Measurements from ENCODE around the gene TCP11. TPM values are rescaled to one million over a fixed set of nuclear protein-coding genes. Genes with fewer than 3 reads are reported as not detected.
A peak's percentile ranks its signal among the peaks of the same experiment; 100 is the strongest.

Gene TCP11
- total RNA-seq, 1 experiment from 2014 or later, result not detected

- in situ Hi-C loops (cut with HindIII; ENCODE audit: low pct_unique_long_range_greater_than_20kb, low sequenced_read_pairs) (no loop called here), intact Hi-C loops (cut with micrococcal nuclease; ENCODE audit: unreplicated experiment) (no loop called here)
- Histone ChIP-seq H3K9me3 (ENCODE audit: control insufficient read depth, insufficient read depth, low read depth, low read length) (no peaks in the 10 kb centered on the region), H3K27me3 (ENCODE audit: control insufficient read depth, insufficient read depth, low read length) (no peaks in the 10 kb centered on the region), H3K4me1 (ENCODE audit: control insufficient read depth, insufficient read depth, low read length) (no peaks in the 10 kb centered on the region), H3K4me3 (ENCODE audit: low read depth in 2 of 2, low read length in 2 of 2) (no peak overlapping the region), H3K36me3 (ENCODE audit: control insufficient read depth, insufficient read depth, low read length) (no peaks in the 10 kb centered on the region), H3K27ac (ENCODE audit: low read length) (no peak overlapping the region)
- DNase-seq (ENCODE audit: low read depth, low spot score) (no peak), ATAC-seq (no peak)
- TF ChIP-seq SIN3A (IDR thresholded peaks at IDR 0.05; ENCODE audit: borderline replicate concordance, insufficient read depth, low read depth, low read length), result no peak
- TF ChIP-seq, protein P1, sequence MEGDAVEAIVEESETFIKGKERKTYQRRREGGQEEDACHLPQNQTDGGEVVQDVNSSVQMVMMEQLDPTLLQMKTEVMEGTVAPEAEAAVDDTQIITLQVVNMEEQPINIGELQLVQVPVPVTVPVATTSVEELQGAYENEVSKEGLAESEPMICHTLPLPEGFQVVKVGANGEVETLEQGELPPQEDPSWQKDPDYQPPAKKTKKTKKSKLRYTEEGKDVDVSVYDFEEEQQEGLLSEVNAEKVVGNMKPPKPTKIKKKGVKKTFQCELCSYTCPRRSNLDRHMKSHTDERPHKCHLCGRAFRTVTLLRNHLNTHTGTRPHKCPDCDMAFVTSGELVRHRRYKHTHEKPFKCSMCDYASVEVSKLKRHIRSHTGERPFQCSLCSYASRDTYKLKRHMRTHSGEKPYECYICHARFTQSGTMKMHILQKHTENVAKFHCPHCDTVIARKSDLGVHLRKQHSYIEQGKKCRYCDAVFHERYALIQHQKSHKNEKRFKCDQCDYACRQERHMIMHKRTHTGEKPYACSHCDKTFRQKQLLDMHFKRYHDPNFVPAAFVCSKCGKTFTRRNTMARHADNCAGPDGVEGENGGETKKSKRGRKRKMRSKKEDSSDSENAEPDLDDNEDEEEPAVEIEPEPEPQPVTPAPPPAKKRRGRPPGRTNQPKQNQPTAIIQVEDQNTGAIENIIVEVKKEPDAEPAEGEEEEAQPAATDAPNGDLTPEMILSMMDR (IDR thresholded peaks at IDR 0.05), result no peak
- no peak for TF ChIP-seq TCF7L2 (IDR thresholded peaks at IDR 0.05; ENCODE audit: low read depth, low read length)
- TF ChIP-seq REST (IDR thresholded peaks at IDR 0.05; ENCODE audit: insufficient read depth in 1 of 2, low read depth in 2 of 2, low read length in 1 of 2), result no peak
- TF ChIP-seq POLR2AphosphoS5 (IDR thresholded peaks at IDR 0.05; ENCODE audit: low read depth, low read length), result no peak
- no TSS peak for BruUV-seq (replicated peaks)
- CTCF ChIA-PET, result no interaction called here
- POLR2A ChIA-PET, result interaction anchor here (0.5 kb wide), 1 partner anchor 21 kb away, joined by 9 read pairs; no protein-coding TSS in a partner anchor
These were observed 62.8 kb downstream of the TCP11 start for GRCh38 chr6:35078226-35078850.

- no peak overlapping the region for H3K4me3 ChIP-seq (ENCODE audit: low read depth in 2 of 2, low read length in 2 of 2)
- H3K27me3 ChIP-seq (ENCODE audit: control insufficient read depth, insufficient read depth, low read length), result no peaks in the 10 kb centered on the region
- no peaks in the 10 kb centered on the region for H3K4me1 ChIP-seq (ENCODE audit: control insufficient read depth, insufficient read depth, low read length)
- no peak for DNase-seq (ENCODE audit: low read depth, low spot score)
- no peak overlapping the region for H3K27ac ChIP-seq (ENCODE audit: low read length)
- POLR2A ChIA-PET, result interaction anchor here (0.5 kb wide), 1 partner anchor 20 kb away, joined by 9 read pairs; no protein-coding TSS in a partner anchor
- no peak for TF ChIP-seq SIN3A (IDR thresholded peaks at IDR 0.05; ENCODE audit: borderline replicate concordance, insufficient read depth, low read depth, low read length)
- TF ChIP-seq TCF7L2 (IDR thresholded peaks at IDR 0.05; ENCODE audit: low read depth, low read length), result no peak
- no peaks in the 10 kb centered on the region for H3K36me3 ChIP-seq (ENCODE audit: control insufficient read depth, insufficient read depth, low read length)
- BruUV-seq (replicated peaks), result no TSS peak
- no peak for ATAC-seq
- in situ Hi-C loops (cut with HindIII; ENCODE audit: low pct_unique_long_range_greater_than_20kb, low sequenced_read_pairs), result no loop called here
- CTCF ChIA-PET, result no interaction called here
- no peaks in the 10 kb centered on the region for H3K9me3 ChIP-seq (ENCODE audit: control insufficient read depth, insufficient read depth, low read depth, low read length)
- intact Hi-C loops (cut with micrococcal nuclease; ENCODE audit: unreplicated experiment), result no loop called here
These were observed 63.4 kb downstream of the TCP11 start for GRCh38 chr6:35077713-35078105.

DNA sequence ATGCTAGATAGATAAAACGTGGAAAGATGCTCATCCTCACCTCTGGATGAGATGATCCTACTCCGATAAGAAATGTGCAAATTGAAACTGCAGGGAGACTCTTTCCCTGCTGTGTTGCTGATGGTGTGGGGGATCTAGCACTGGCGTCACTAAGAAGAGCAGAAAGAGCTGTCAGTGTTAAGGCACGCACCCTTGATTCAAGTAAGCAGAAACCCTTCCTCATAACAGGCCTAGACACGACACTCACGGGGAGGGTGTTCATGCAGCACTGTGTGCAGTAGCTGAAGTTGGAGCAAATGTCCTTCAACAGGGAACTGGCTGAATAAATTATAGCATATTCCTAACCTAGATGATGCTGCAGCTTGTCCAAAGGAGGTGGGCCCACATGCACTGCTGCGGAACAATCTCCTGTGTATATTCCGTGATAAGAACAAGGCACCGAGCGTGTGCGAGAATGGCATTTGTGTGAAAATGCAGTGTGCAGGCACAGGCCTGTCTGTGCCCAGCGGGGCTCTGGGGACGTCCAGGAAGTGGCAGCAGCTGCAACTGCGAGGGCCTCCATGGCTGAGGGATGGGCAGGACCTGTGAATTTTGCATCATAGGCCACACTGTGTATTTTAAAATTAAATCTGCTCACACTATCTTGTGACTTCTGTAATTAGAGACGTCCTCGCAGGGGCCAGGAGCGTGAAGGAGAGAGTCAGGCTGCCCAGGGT lies 64.0 kb downstream of the TCP11 start:
- no peak overlapping the region for H3K4me3 ChIP-seq (ENCODE audit: low read depth in 2 of 2, low read length in 2 of 2)
- no peaks in the 10 kb centered on the region for H3K4me1 ChIP-seq (ENCODE audit: control insufficient read depth, insufficient read depth, low read length)
- H3K9me3 ChIP-seq (ENCODE audit: control insufficient read depth, insufficient read depth, low read depth, low read length), result no peaks in the 10 kb centered on the region
- in situ Hi-C loops (cut with HindIII; ENCODE audit: low pct_unique_long_range_greater_than_20kb, low sequenced_read_pairs), result no loop called here
- H3K36me3 ChIP-seq (ENCODE audit: control insufficient read depth, insufficient read depth, low read length), result no peaks in the 10 kb centered on the region
- H3K27me3 ChIP-seq (ENCODE audit: control insufficient read depth, insufficient read depth, low read length), result no peaks in the 10 kb centered on the region
- DNase-seq (ENCODE audit: low read depth, low spot score), result no peak
- ChIA-PET CTCF (no interaction called here), POLR2A (no interaction called here)
- no peak overlapping the region for H3K27ac ChIP-seq (ENCODE audit: low read length)
- intact Hi-C loops (cut with micrococcal nuclease; ENCODE audit: unreplicated experiment), result no loop called here
- no TSS peak for BruUV-seq (replicated peaks)
- 0 out of 2 replicates have a peak, but pooled peaks have one; percentile 23 for ATAC-seq
- TF ChIP-seq, protein P1 (IDR thresholded peaks at IDR 0.05), result no peak
- TF ChIP-seq TCF7L2 (IDR thresholded peaks at IDR 0.05; ENCODE audit: low read depth, low read length), result no peak
- TF ChIP-seq POLR2AphosphoS5 (IDR thresholded peaks at IDR 0.05; ENCODE audit: low read depth, low read length), result no peak
- no peak for TF ChIP-seq SIN3A (IDR thresholded peaks at IDR 0.05; ENCODE audit: borderline replicate concordance, insufficient read depth, low read depth, low read length)
- TF ChIP-seq REST (IDR thresholded peaks at IDR 0.05; ENCODE audit: insufficient read depth in 1 of 2, low read depth in 2 of 2, low read length in 1 of 2), result no peak
